A673 (cell line): ENCODE data around the gene CFAP68. TPM values are rescaled to one million over a fixed set of nuclear protein-coding genes. Genes with fewer than 3 reads are reported as not detected.
A peak's percentile ranks its signal among the peaks of the same experiment; 100 is the strongest.

ENCODE experiments used
- Bru-seq: library from RNA; stranded (reverse); fragments of 400-500 nt; gene quantifications from one replicate; lab custom pipeline; 2021; lab: Mats Ljungman, UMichigan
- BruChase-seq, 2 experiments: library from RNA; stranded (reverse); fragments of 400-500 nt; gene quantifications; one replicate each; lab custom pipeline; 2021; lab: Mats Ljungman, UMichigan
- BruUV-seq: library from RNA; stranded (reverse); fragments of 400-500 nt; replicated peaks from 2 replicates; lab custom pipeline; 2021; lab: Mats Ljungman, UMichigan
- CTCF ChIA-PET: fragments of 300-600 bp; sonication (Branson Sonifier 250); formaldehyde crosslinking; loops from one replicate; lab custom pipeline; 2022; ENCODE audit warnings: antibody characterized with exemption; lab: Charles Lee
- POLR2A ChIA-PET: fragments of 300-600 bp; sonication (Branson Sonifier 250); formaldehyde crosslinking; loops from one replicate; lab custom pipeline; 2022; ENCODE audit warnings: antibody characterized with exemption; ENCODE audit not compliant: low non-redundant PET; lab: Charles Lee
- DNase-seq: peaks from one replicate; pipeline ENCODE4 v3.0.0-alpha.2; 2015; ENCODE audit warnings: low spot score
- H3K27ac ChIP-seq: fragments of 200-600 bp; sonication (generic); 2 replicates; pipeline ENCODE4 v1.5.1; 2016; ENCODE audit warnings: mixed run types, low read depth, mild to moderate bottlenecking, mixed read lengths, antibody characterized with exemption, low read length; ENCODE audit not compliant: poor library complexity, severe bottlenecking
- H3K27me3 ChIP-seq: fragments of 200-600 bp; sonication (generic); replicated peaks from 2 replicates; pipeline ENCODE4 v1.6.1; 2017; ENCODE audit warnings: mixed run types, low read depth, mild to moderate bottlenecking, mixed read lengths, antibody characterized with exemption, low read length; ENCODE audit not compliant: insufficient read depth, poor library complexity
- H3K36me3 ChIP-seq: fragments of 200-600 bp; sonication (generic); 2 replicates; pipeline ENCODE4 v1.6.1; 2016; ENCODE audit warnings: mixed run types, mild to moderate bottlenecking, mixed read lengths, antibody characterized with exemption, low read length; ENCODE audit not compliant: insufficient read depth, poor library complexity, severe bottlenecking
- H3K4me1 ChIP-seq: fragments of 200-600 bp; sonication (generic); 2 replicates; pipeline ENCODE4 v1.6.1; 2017; ENCODE audit warnings: mixed run types, mild to moderate bottlenecking, mixed read lengths, antibody characterized with exemption, low read length; ENCODE audit not compliant: insufficient read depth, poor library complexity, severe bottlenecking
- H3K4me3 ChIP-seq: fragments of 200-600 bp; sonication (generic); 2 replicates; pipeline ENCODE4 v1.5.1; 2016; ENCODE audit warnings: low read depth, mixed run types, mild to moderate bottlenecking, mixed read lengths, low read length; ENCODE audit not compliant: poor library complexity, severe bottlenecking
- H3K9me3 ChIP-seq: fragments of 200-600 bp; sonication (generic); 2 replicates; pipeline ENCODE4 v1.6.1; 2016; ENCODE audit warnings: mixed run types, low read depth, mild to moderate bottlenecking, mixed read lengths, antibody characterized with exemption, low read length; ENCODE audit not compliant: poor library complexity, severe bottlenecking
- EZH2 ChIP-seq: fragments of 200-600 bp; sonication (generic); IDR thresholded peaks from 2 replicates; pipeline ENCODE4 v1.6.1; 2017; ENCODE audit warnings: borderline replicate concordance, low read depth, mild to moderate bottlenecking, mixed read lengths, antibody characterized with exemption, low read length; ENCODE audit not compliant: poor library complexity, severe bottlenecking
- intact Hi-C: fragments of 100-400 bp; cut with micrococcal nuclease; formaldehyde crosslinking; loops from one replicate; pipeline ENCODE4 v1.10.0; 2022; ENCODE audit not compliant: unreplicated experiment
- long read RNA-seq: library from polyadenylated mRNA; stranded (forward); transcript quantifications from one replicate; pipeline ENCODE4 v2.0.0, GENCODE V29; 2022
- total RNA-seq: library from RNA; stranded (reverse); gene quantifications from 2 replicates; pipeline ENCODE4 v1.2.3, GENCODE V29; 2021
- TF ChIP-seq, protein P1 (sequence below): fragments of 300-800, 200-600 bp; sonication (generic); conservative IDR thresholded peaks from 2 replicates; pipeline ENCODE4 v1.5.1; 2017; ENCODE audit warnings: low read depth, mild to moderate bottlenecking, antibody characterized with exemption, low read length, moderate library complexity, mixed read lengths

The CFAP68 gene, protein sequence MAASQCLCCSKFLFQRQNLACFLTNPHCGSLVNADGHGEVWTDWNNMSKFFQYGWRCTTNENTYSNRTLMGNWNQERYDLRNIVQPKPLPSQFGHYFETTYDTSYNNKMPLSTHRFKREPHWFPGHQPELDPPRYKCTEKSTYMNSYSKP
- total RNA-seq (16.5 and 16.9 TPM in 2 replicates), Bru-seq, nascent RNA (percentile 57 among the genes with signal in this experiment), BruChase-seq, experiment 1, labeled RNA remaining after a 2-hour chase (percentile 46 among the genes with signal in this experiment), BruChase-seq, experiment 2, labeled RNA remaining after a 6-hour chase (percentile 50 among the genes with signal in this experiment)
- long read RNA-seq, transcript C11orf1-201 (4 exons, 2,885 nt): major isoform, 7 of 12 reads
- long read RNA-seq, partial matches to known transcripts: 0 of 12 reads
- long read RNA-seq, other reads (novel, unspliced or antisense): 1 of 12 reads

DNA sequence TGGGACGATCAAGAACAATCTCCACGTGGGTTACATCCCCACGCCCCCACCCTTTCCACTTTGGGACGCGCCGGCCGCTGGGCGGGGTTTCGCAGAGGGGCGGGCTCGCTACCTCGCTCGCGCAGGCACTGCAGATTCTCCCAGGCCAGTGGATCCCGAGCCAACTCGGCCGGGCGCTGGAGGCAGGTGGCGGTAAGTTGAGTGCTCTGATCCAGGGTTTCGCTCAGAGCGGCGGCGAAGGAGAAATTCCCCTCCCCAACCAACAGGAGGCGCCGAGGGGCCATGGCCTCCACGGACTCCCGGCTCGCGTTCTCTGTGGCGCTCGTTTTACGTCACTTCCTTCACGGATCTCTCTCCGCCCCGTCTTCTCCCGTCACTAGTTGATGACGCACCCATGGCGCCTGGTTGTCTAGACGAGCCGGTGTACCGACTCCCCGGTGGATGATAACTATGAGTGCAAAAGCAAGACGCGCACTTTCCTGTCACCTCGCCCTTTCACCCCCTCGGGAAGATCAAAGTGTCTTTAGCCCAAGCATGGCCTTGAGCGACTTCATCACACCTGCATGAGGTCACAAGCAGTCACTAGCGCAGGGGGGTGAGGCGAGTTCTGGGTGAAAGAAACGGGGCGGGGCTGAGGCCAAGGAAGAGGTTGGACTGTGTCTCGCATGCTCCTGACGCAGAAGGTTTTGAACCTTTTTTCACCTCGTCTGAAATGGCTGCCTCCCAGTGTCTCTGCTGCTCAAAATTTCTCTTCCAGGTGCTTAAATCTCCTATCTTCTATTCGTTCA is at the start of gene CFAP68, which contains the start of gene FDXACB1:
CFAP68 (plus strand) TSS at position 693 of the 788 bp plus-strand sequence; CDS start at position 713, 20 bp downstream.
FDXACB1 (minus strand) TSS at position 317 of the 788 bp plus-strand sequence; CDS start at position 284, 33 bp downstream.
- ChIA-PET POLR2A (no interaction called here), CTCF (no interaction called here)

DNA sequence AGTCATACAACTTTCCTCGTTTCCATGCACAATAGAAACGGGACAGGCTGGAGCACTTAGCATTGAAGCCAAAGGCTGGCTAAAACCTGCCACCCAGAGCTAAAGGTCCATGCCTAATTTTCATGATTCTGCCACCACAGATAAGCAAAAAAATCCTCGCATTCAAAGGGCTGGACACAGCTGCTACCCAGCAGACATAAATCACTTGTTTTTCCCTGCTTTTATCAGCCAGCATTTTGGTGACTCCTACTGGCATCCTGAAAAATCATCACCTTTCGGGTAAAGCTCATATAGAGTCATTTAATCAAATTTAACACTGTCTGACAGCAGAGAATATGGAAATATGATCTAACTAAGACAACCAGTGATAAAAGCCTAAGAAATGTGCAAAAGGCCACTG is 45.8 kb upstream of the CFAP68 start:
- H3K9me3 ChIP-seq: no peaks in the 10 kb centered on the region
- H3K27me3 ChIP-seq: no peaks in the 10 kb centered on the region
- peaks cover 14% of the 10 kb centered on the region for H3K4me1 ChIP-seq
- no peak overlapping the region for H3K4me3 ChIP-seq
- TF ChIP-seq, protein P1, sequence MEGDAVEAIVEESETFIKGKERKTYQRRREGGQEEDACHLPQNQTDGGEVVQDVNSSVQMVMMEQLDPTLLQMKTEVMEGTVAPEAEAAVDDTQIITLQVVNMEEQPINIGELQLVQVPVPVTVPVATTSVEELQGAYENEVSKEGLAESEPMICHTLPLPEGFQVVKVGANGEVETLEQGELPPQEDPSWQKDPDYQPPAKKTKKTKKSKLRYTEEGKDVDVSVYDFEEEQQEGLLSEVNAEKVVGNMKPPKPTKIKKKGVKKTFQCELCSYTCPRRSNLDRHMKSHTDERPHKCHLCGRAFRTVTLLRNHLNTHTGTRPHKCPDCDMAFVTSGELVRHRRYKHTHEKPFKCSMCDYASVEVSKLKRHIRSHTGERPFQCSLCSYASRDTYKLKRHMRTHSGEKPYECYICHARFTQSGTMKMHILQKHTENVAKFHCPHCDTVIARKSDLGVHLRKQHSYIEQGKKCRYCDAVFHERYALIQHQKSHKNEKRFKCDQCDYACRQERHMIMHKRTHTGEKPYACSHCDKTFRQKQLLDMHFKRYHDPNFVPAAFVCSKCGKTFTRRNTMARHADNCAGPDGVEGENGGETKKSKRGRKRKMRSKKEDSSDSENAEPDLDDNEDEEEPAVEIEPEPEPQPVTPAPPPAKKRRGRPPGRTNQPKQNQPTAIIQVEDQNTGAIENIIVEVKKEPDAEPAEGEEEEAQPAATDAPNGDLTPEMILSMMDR: peak; percentile 66
- no peak for TF ChIP-seq EZH2
- peaks cover 14% of the 10 kb centered on the region for H3K36me3 ChIP-seq
- BruUV-seq: no TSS peak
- DNase-seq: peak; percentile 62
- intact Hi-C loops: loop anchor here (5.0 kb wide), 1 partner anchor 41 kb away; no protein-coding TSS in a partner anchor
- CTCF ChIA-PET: interaction anchor here (1.4 kb wide), 1 partner anchor 13 kb away, joined by 4 read pairs; no protein-coding TSS in a partner anchor
- POLR2A ChIA-PET: no interaction called here
- H3K27ac ChIP-seq: no peak overlapping the region

More for the DNA sequence above, at the start of gene CFAP68, which contains the start of gene FDXACB1:
- TF ChIP-seq, protein P1: peak; percentile 99
- no peak for TF ChIP-seq EZH2
- H3K9me3 ChIP-seq: no peaks in the 10 kb centered on the region
- BruUV-seq: no TSS peak
- peaks cover 4% of the 10 kb centered on the region for H3K4me1 ChIP-seq
- no peaks in the 10 kb centered on the region for H3K27me3 ChIP-seq
- DNase-seq: peak; percentile 99
- peak within 1 kb of the TSS; percentile 96 for H3K27ac ChIP-seq
- H3K36me3 ChIP-seq: no peaks in the 10 kb centered on the region
- H3K4me3 ChIP-seq: peak within 1 kb of the TSS; percentile 65
- intact Hi-C loops: loop anchor here (5.0 to 10.0 kb wide), 5 partner anchors 98 to 406 kb away; partner anchors contain the start of genes BCO2, DLAT, NKAPD1 and PIH1D2

DNA sequence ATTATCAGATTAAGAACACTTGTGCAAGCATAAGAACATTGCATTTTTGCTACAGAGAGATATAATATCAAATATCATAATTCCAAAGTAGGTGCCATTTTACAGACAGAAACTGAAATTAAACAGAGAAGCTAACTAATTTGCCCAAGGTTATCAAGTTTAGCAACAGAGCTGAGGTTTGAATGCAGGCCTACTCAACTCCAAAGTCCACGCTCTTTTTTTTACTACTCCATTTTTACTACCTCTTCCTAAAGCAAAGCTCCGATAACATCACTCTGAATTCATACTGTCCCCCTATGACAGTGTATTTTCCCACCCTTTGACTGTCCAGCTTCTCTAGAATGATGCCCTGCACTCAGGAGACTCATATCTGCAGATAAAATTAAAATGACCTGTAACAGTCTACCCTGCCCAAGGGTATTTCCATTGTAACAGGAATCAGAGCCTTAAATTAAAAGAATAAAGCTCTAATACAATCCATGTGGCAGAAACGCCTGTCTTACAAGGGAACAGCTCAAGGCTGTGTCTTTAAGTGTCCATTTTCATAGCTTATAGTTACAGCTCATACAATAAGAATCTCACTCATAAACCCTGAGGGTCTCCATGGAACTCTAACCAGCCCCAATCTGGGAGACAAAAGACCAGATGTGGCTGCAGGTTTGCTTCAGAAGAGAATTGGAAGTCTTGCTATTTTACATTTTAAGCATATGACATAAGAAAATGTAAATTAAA is 44.7 kb upstream of the CFAP68 start:
- intact Hi-C loops: loop anchor here (5.0 kb wide), 1 partner anchor 42 kb away; no protein-coding TSS in a partner anchor
- CTCF ChIA-PET: interaction anchor here (0.6 to 1.4 kb wide), 3 partner anchors 12 to 65 kb away, joined by 3 to 4 read pairs (median 3); no protein-coding TSS in a partner anchor
- POLR2A ChIA-PET: no interaction called here

More for the DNA sequence above, 44.7 kb upstream of the CFAP68 start:
- Histone ChIP-seq H3K27me3 (no peaks in the 10 kb centered on the region), H3K4me3 (no peak overlapping the region), H3K4me1 (peaks cover 14% of the 10 kb centered on the region), H3K9me3 (no peaks in the 10 kb centered on the region), H3K36me3 (peaks cover 14% of the 10 kb centered on the region), H3K27ac (no peak overlapping the region)
- TF ChIP-seq, protein P1: no peak
- no peak for TF ChIP-seq EZH2
- no TSS peak for BruUV-seq
- DNase-seq: no peak
